K562 (cell line): ENCODE measurements around the gene COPA. TPM values are rescaled to one million over a fixed set of nuclear protein-coding genes. Genes with fewer than 3 reads are reported as not detected.

ENCODE experiments used
- ATAC-seq: fragments of 200-7000 bp; cut with Tn5 transposase; 3 replicates; pipeline ENCODE4 v1.9.1; 2020; ENCODE audit warnings: moderate library complexity
- BruUV-seq: library from RNA; stranded (reverse); fragments of 400-500 nt; replicated peaks from 2 replicates; lab custom pipeline; 2021; lab: Mats Ljungman, UMichigan
- CTCF ChIA-PET: fragments of 300-600 bp; formaldehyde crosslinking; extraction: SDS; loops from one replicate; lab custom pipeline; 2021; ENCODE audit warnings: low intra/inter-chr PET ratio; lab: Yijun Ruan, JAX
- POLR2A ChIA-PET: fragments of 300-600, 350-650 bp; sonication (Branson Sonifier 250); formaldehyde crosslinking; extraction: SDS; loops from one replicate; lab custom pipeline; 2021; ENCODE audit warnings: antibody characterized with exemption, inconsistent platforms; lab: Yijun Ruan, JAX
- DNase-seq, 4 experiments: peaks; one replicate each; pipeline versions ENCODE4 v3.0.0 to v3.0.0-alpha.2; 2011 to 2018; ENCODE audit warnings: low spot score in 3 of 4, mixed read lengths in 3 of 4; ENCODE audit errors: extremely low read depth in 1 of 4
- FAIRE-seq: peaks from 2 replicates; lab custom pipeline; 2011; peaks lifted over from hg19 to GRCh38; lab: Jason Lieb, UNC
- H2AFZ ChIP-seq: 2 replicates; pipeline ENCODE4 v1.6.0; 2011; ENCODE audit warnings: low read depth, low read length, control low read depth, inconsistent platforms
- H3K27ac ChIP-seq: fragments of 200-600 bp; 3 replicates; pipeline ENCODE4 v1.8.0; 2011; ENCODE audit warnings: low read depth, mild to moderate bottlenecking, control low read depth, inconsistent platforms, low read length, moderate library complexity, mixed read lengths; ENCODE audit errors: extremely low read depth
- H3K27me3 ChIP-seq, 2 experiments: fragments of 300-600 bp in 1 of 2; 2 replicates in 1 of 2; 3 replicates in 1 of 2; pipeline versions ENCODE4 v1.6.0 to v1.8.0; 2011; ENCODE audit warnings: inconsistent platforms in 2 of 2, low read length in 2 of 2, mild to moderate bottlenecking in 1 of 2, mixed read lengths in 1 of 2, moderate library complexity in 1 of 2; ENCODE audit not compliant: control insufficient read depth in 2 of 2, insufficient read depth in 2 of 2
- H3K36me3 ChIP-seq: fragments of 300-600 bp; 3 replicates; pipeline ENCODE4 v1.8.0; 2011; ENCODE audit warnings: mild to moderate bottlenecking, low read length, inconsistent platforms; ENCODE audit not compliant: control insufficient read depth, insufficient read depth
- H3K4me1 ChIP-seq, 2 experiments: fragments of 200-600 bp in 1 of 2; replicated peaks in 1 of 2; 2 replicates in 1 of 2; 3 replicates in 1 of 2; pipeline versions ENCODE4 v1.5.1 to v1.8.0; 2011; ENCODE audit warnings: inconsistent platforms in 2 of 2, low read length in 2 of 2, mild to moderate bottlenecking in 1 of 2, mixed read lengths in 1 of 2, moderate library complexity in 1 of 2; ENCODE audit not compliant: control insufficient read depth in 2 of 2, insufficient read depth in 2 of 2
- H3K4me2 ChIP-seq: 2 replicates; pipeline ENCODE4 v1.6.1; 2011; ENCODE audit warnings: low read length, control low read depth, inconsistent platforms, mixed read lengths; ENCODE audit not compliant: insufficient read depth
- H3K4me3 ChIP-seq: fragments of 200-600 bp; sonication (generic), shearing (Covaris generic); 2 replicates; pipeline ENCODE4 v1.5.1; 2016; ENCODE audit warnings: control low read depth, inconsistent platforms
- H3K79me2 ChIP-seq: fragments of 200-600 bp; 3 replicates; pipeline ENCODE4 v1.8.0; 2011; ENCODE audit warnings: low read length, inconsistent platforms; ENCODE audit not compliant: control insufficient read depth, insufficient read depth
- H3K9ac ChIP-seq, 2 experiments: 2 replicates each; pipeline versions ENCODE4 v1.6.0 to v1.6.1; 2011; ENCODE audit warnings: low read depth in 2 of 2, low read length in 2 of 2, control low read depth in 1 of 2, inconsistent platforms in 1 of 2, mild to moderate bottlenecking in 1 of 2, mixed read lengths in 1 of 2; ENCODE audit not compliant: insufficient read depth in 1 of 2
- H3K9me1 ChIP-seq: one replicate; pipeline ENCODE4 v1.6.0; 2011; ENCODE audit warnings: inconsistent platforms, mild to moderate bottlenecking, low read length, moderate library complexity; ENCODE audit not compliant: control insufficient read depth, insufficient read depth
- H3K9me3 ChIP-seq: replicated peaks from 2 replicates; pipeline ENCODE4 v1.5.1; 2011; ENCODE audit warnings: low read depth, low read length, inconsistent platforms; ENCODE audit not compliant: control insufficient read depth, insufficient read depth
- H4K20me1 ChIP-seq: replicated peaks from 2 replicates; pipeline ENCODE4 v1.6.1; 2011; ENCODE audit warnings: low read length, inconsistent platforms, mixed read lengths; ENCODE audit not compliant: control insufficient read depth, insufficient read depth
- EWSR1 ChIP-seq: fragments of 450-650 bp; IDR thresholded peaks from 2 replicates; pipeline ENCODE4 v1.6.1; 2018; ENCODE audit warnings: borderline replicate concordance, mild to moderate bottlenecking, low read depth, moderate library complexity; ENCODE audit not compliant: partially characterized antibody
- GATA2 ChIP-seq: sonication (generic); formaldehyde crosslinking; IDR thresholded peaks from 2 replicates; pipeline ENCODE4 v1.4.0; 2020; ENCODE audit warnings: mild to moderate bottlenecking, missing genetic modification reagents
- MCM2 ChIP-seq: fragments of 450-650 bp; IDR thresholded peaks from 2 replicates; pipeline ENCODE4 v1.6.1; 2017; ENCODE audit warnings: low read depth, mild to moderate bottlenecking
- RBBP5 ChIP-seq: fragments of 200-600 bp; sonication (generic); IDR thresholded peaks from 2 replicates; pipeline ENCODE4 v1.6.1; 2012; ENCODE audit warnings: borderline replicate concordance, mild to moderate bottlenecking, low read length, control low read depth, inconsistent platforms; ENCODE audit not compliant: insufficient read depth, poor library complexity, severe bottlenecking
- SMAD2 ChIP-seq: fragments of 150-350 bp; IDR thresholded peaks from 2 replicates; pipeline ENCODE4 v1.6.1; 2014; ENCODE audit warnings: low read depth, mild to moderate bottlenecking, low read length
- SMAD3 ChIP-seq: fragments of 450-650 bp; formaldehyde crosslinking; conservative IDR thresholded peaks from 2 replicates; pipeline ENCODE4 v1.4.0; 2020; ENCODE audit warnings: mild to moderate bottlenecking
- STAT5B ChIP-seq: fragments of 250-450 bp; sonication (Bioruptor Pico); IDR thresholded peaks from 2 replicates; pipeline ENCODE4 v1.8.0; 2021; ENCODE audit warnings: mild to moderate bottlenecking, inconsistent platforms
- ZKSCAN8 ChIP-seq: fragments of 200-800 bp; sonication (Bioruptor generic); IDR thresholded peaks from 2 replicates; pipeline ENCODE4 v1.6.1; 2016; ENCODE audit warnings: missing genetic modification characterization, missing compliant biosample characterization
- ZNF398 ChIP-seq: fragments of 250-450 bp; sonication (Bioruptor Pico); IDR thresholded peaks from 2 replicates; pipeline ENCODE4 v1.8.0; 2021; ENCODE audit warnings: moderate library complexity, mild to moderate bottlenecking, inconsistent platforms
- ZNF644 ChIP-seq: fragments of 200-800 bp; sonication (Bioruptor generic); IDR thresholded peaks from 2 replicates; pipeline ENCODE4 v1.6.1; 2016; ENCODE audit warnings: low read depth, missing genetic modification characterization, missing compliant biosample characterization
- ZNF766 ChIP-seq: fragments of 200-800 bp; sonication (Bioruptor generic); conservative IDR thresholded peaks from 2 replicates; pipeline ENCODE4 v1.6.1; 2016; ENCODE audit warnings: missing genetic modification characterization, missing compliant biosample characterization
- WGBS: fragments of 100-300 bp; shearing (Covaris generic); methylation state at CpG from one replicate; pipeline ENCODE4 v1.1.6; 2016; ENCODE audit warnings: low coverage, mixed read lengths; ENCODE audit not compliant: insufficient coverage; ENCODE audit errors: missing lambda C conversion rate; 5-methylcytosine and 5-hydroxymethylcytosine counted together
- in situ Hi-C: fragments of 300-500 bp; cut with MboI; formaldehyde crosslinking; loops from 4 replicates; pipeline ENCODE4 v1.15.0; 2018; ENCODE audit warnings: inconsistent platforms, mixed read lengths
- intact Hi-C: fragments of 100-400 bp; cut with micrococcal nuclease; formaldehyde crosslinking; loops from 2 replicates; pipeline ENCODE4 v1.14.2; 2022
- polyA plus RNA-seq, 8 experiments: library from polyadenylated mRNA; depleted of rRNA in 4 of 8; stranded (reverse) in 5 of 8; unstranded in 3 of 8; fragments of >200 nt; fragmentation: Nextera tagmentation in 2 of 8; fragmentation: Illumina TruSeq in 1 of 8; extraction: Ambion mirVana in 2 of 8; extraction: Trizol in 1 of 8; gene quantifications; 2 replicates each; pipeline versions ENCODE4 v1.2.1 to v1.2.3, GENCODE V29; 2011 to 2014; ENCODE audit warnings: inconsistent platforms in 1 of 8, missing spikeins in 1 of 8
- total RNA-seq, 7 experiments: library from RNA; depleted of rRNA in 6 of 7; stranded (reverse); fragments of >200 nt in 6 of 7; fragmentation: Illumina TruSeq in 2 of 7; extraction: Trizol in 2 of 7; gene quantifications; 2 replicates each; pipeline versions ENCODE4 v1.2.1 to v1.2.3, GENCODE V29; 2011 to 2021; ENCODE audit warnings: low replicate concordance in 1 of 7
- TF ChIP-seq, protein P1 (sequence below): fragments of 450-650 bp; formaldehyde crosslinking; IDR thresholded peaks from 2 replicates; pipeline ENCODE4 v1.4.0; 2022; ENCODE audit warnings: missing genetic modification characterization

COPA gene
- total and polyA plus RNA-seq, 9 of the 15 experiments (the other 6 are each of a cell fraction or from before 2014, with no cell fraction given), result 49.8 to 222 (median 110) TPM

DNA sequence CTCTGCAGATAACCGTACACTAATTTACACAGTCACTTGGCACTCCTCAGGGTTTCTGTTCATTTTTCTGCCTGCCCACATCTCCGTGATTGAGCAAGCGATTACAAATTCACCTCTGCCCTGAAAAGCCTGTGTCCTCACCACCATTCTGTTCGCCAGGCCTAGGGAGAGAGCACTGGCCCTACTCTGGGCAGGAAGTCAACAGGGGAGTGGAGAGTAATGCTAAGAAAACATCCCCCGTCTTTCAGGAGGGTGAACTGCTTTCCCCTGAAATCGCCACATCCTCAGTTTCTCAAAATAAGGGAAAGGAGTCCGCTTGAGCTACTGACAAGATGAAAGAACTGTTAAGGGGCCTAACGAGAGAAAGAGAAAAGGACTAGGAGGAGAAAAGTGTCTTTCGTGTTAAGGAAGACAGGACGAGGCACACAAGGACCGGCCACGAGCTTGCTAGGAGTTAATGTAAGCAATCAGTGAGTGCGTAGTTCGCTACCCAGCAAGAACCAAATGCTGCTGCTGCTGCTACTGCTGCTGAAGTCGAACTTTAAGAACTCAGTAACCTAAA lies 58.7 kb downstream of the COPA start (continued):
- TF ChIP-seq ZNF766 (no peak), GATA2 (peak; percentile 33; the same call in 1 of the 2 replicates), SMAD3 (CRISPR knock-in tag) (no peak), RBBP5 (peak; percentile 48), EWSR1 (no peak)
- TF ChIP-seq, all 486 proteins: peak for 5

- peaks cover 5 to 14% of the 10 kb centered on the region in 2 experiments; a peak in 4 of 5 replicates for H3K4me1 ChIP-seq
- intact Hi-C loops, result no loop called here
- no peak for FAIRE-seq
- ChIA-PET CTCF (no interaction called here), POLR2A (no interaction called here)
- peaks cover 60% of the 10 kb centered on the region for H3K36me3 ChIP-seq
- in situ Hi-C loops, result no loop called here
- ATAC-seq, result no peak
- BruUV-seq, result no TSS peak
- H3K9ac ChIP-seq, result no peak overlapping the region
- WGBS, result 88% methylated on average over 7 of the region's 7 CpGs
- no peaks in the 10 kb centered on the region for H4K20me1 ChIP-seq
- H3K4me3 ChIP-seq, result no peak overlapping the region
- H3K27me3 ChIP-seq, result no peaks in the 10 kb centered on the region
- no peak for DNase-seq
- H3K9me1 ChIP-seq, result no peaks in the 10 kb centered on the region
- no peak overlapping the region for H3K4me2 ChIP-seq
- no peak overlapping the region for H2AFZ ChIP-seq
- H3K9me3 ChIP-seq, result no peaks in the 10 kb centered on the region
- peaks cover 17% of the 10 kb centered on the region for H3K79me2 ChIP-seq
- H3K27ac ChIP-seq, result no peak overlapping the region
- no peak for TF ChIP-seq ZKSCAN8 (CRISPR knock-in tag)
- TF ChIP-seq STAT5B, result no peak
- no peak for TF ChIP-seq ZNF644 (tag)
- TF ChIP-seq ZNF398 (CRISPR knock-in tag), result no peak
- TF ChIP-seq SMAD2, result no peak
- TF ChIP-seq MCM2, result no peak
- TF ChIP-seq, protein P1, sequence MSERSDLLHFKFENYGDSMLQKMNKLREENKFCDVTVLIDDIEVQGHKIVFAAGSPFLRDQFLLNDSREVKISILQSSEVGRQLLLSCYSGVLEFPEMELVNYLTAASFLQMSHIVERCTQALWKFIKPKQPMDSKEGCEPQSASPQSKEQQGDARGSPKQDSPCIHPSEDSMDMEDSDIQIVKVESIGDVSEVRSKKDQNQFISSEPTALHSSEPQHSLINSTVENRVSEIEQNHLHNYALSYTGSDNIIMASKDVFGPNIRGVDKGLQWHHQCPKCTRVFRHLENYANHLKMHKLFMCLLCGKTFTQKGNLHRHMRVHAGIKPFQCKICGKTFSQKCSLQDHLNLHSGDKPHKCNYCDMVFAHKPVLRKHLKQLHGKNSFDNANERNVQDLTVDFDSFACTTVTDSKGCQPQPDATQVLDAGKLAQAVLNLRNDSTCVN (CRISPR knock-in tag), result no peak
Observed at GRCh38 chr1:160282807-160283206, 60.2 kb downstream of the COPA start.
